Esophagus muscularis mucosa (tissue), 3 donors: ENCODE data around the gene G6PC3.

ENCODE experiments used
- EP300 ChIP-seq: sonication (generic); formaldehyde crosslinking; IDR thresholded peaks from one replicate; pipeline ENCODE4 v1.6.1; 2017; ENCODE audit warnings: antibody characterized with exemption
- TF ChIP-seq, protein P1 (sequence below), 3 experiments: fragments of 200-600 bp in 2 of 3; fragments of 450-650 bp in 1 of 3; sonication (generic) in 2 of 3; IDR thresholded peaks; one replicate each; pipeline ENCODE4 v1.5.1; 2017 to 2019; ENCODE audit warnings: antibody characterized with exemption in 3 of 3, mild to moderate bottlenecking in 2 of 3, moderate library complexity in 1 of 3

DNA sequence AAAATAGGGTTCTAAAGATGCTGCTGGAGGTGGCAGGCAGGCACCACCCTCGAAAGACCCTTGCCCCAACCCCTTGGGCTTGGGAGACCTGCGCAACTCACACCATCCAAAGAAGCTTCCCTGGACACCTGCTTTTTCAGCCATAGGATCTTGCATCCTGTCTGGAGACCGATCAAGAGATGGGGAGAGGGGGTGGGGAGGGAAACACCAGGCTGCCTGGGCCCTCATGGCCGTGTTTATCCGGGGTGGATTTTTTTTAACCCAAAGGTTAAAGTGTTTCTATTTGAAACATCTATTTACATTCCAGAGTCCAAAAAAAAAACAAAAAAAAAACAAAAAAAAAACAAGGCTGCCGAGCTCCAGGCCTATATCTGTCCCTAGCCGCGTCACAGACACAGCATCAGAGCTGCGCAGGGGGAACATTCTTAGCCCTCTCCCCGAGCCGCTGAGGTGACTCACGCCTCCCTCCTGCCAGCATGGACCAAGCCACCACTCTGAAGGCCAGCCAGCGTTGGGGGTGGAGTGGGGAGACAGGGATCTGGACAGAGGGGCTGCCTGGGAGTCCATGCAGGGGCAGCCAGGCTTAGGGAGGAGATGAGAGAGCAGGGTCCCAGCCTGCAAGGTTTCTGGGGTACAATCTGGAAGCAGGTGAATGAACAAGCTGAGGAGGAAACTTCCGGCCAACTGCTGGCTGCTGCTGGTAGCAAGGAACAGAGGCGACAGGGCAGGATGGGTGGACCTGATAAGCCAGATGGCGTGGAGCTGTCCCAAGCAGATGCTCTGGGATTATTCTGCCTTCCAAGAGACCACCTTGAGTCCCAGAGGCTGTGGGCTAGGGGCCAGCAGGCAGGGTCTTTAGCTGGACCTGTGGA is 38.1 kb downstream of the G6PC3 start:
- TF ChIP-seq, protein P1, sequence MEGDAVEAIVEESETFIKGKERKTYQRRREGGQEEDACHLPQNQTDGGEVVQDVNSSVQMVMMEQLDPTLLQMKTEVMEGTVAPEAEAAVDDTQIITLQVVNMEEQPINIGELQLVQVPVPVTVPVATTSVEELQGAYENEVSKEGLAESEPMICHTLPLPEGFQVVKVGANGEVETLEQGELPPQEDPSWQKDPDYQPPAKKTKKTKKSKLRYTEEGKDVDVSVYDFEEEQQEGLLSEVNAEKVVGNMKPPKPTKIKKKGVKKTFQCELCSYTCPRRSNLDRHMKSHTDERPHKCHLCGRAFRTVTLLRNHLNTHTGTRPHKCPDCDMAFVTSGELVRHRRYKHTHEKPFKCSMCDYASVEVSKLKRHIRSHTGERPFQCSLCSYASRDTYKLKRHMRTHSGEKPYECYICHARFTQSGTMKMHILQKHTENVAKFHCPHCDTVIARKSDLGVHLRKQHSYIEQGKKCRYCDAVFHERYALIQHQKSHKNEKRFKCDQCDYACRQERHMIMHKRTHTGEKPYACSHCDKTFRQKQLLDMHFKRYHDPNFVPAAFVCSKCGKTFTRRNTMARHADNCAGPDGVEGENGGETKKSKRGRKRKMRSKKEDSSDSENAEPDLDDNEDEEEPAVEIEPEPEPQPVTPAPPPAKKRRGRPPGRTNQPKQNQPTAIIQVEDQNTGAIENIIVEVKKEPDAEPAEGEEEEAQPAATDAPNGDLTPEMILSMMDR (IDR thresholded peaks at IDR 0.05), result no peak
- TF ChIP-seq EP300, result peak; percentile 57
